ENCODE results near the gene C2orf80.
"Not testable (repeated sequence)": the region's sequence is repeated elsewhere in the genome, so short reads cannot be mapped to it uniquely, and the experiment has no call there.

Gene C2orf80

DNA sequence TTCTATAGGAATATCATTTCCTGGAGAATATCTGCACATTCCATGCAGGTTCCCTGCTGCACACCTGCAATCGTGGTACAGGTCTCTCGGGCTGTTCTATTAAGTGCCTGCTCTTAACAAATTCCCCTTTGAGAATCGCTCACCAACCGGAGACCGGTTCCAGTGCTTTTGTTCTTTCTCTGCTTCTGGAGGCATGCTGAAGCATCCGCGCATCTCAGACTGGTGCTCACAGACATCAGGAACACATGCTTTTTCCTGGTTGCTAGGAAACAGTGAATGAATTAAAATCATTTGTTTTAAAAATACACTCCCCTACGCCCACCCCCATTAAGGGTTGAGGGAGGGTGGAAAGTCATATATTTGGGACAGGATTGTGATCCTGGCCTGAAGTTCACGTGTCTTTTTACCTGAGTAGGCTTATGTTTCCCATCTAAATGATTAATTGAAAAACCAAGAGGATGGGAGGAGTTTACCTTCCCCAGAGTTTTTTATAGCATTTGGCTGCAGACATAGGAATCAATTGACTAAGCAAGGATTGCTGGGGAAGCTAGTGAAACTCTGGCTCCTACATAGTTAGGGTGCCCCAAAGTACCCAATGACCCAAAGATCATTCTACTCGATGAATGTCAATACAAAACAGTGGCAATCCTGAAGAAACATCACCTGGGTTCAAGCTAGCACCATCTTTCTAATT is at the start of gene C2orf80:
C2orf80 (minus strand) TSS at position 221 of the 694 bp plus-strand sequence. CDS start 3,044 bp downstream, outside the sequence.
- DNase-seq (ENCODE audit: low spot score): no peak

DNA sequence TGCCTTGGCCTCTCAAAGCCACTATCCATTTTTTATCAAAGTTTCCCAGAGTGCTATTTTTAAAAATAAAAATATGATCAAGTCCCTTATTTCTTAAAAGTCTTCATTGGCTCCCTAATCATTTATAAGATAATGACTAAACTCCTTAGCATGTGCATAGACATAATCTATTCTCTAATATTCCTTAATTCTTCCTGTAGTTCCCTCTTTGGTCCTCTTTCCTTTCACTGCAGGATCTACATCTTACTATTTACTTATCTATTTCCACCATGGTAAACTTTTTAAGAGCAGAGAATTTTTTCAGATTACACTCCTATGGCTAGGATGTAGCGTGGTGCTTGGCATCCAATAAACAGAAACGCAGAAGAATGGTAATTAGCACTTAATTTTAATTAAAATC is 46.0 kb upstream of the C2orf80 start:
- DNase-seq (ENCODE audit: low spot score): no peak

DNA sequence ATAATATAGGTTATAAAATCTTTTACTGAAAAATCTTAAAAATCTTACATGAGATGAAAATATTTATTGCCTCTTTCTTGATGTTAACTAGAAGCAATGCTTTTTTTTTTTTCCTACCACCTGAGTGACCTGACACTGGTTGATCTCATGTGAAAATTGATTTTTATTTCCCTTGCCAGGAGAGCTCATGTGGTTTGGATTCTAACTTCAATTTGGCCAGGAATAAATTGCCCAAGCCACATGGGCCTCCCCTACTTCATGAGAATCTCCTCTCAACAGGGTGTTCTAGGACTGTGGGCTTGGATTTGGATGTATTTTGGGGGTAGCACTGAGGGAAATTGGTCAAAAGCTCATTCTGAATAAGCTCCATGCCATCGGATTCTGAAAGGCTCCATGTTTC is 45.0 kb upstream of the C2orf80 start:
- no peak for DNase-seq (ENCODE audit: low spot score)

DNA sequence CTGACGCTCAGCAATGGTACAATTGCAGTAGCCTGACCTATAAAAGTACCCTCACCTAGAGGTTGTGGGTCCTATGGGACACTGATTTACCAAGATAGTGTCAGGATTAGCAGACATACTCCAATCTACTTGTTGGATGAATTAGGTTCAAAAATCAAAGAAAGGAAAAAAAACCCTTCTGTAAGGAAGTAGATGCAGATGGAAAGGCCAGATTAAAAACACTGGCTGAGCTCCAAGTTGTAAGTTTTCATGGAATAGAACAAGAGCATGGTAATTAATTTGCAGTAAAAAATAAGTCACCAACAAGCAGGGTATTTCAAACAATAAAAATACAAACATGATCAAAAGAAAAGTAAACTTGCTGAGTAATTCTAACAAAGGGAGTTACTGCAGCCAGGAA is 38.6 kb upstream of the C2orf80 start:
- DNase-seq (ENCODE audit: low spot score): no peak

DNA sequence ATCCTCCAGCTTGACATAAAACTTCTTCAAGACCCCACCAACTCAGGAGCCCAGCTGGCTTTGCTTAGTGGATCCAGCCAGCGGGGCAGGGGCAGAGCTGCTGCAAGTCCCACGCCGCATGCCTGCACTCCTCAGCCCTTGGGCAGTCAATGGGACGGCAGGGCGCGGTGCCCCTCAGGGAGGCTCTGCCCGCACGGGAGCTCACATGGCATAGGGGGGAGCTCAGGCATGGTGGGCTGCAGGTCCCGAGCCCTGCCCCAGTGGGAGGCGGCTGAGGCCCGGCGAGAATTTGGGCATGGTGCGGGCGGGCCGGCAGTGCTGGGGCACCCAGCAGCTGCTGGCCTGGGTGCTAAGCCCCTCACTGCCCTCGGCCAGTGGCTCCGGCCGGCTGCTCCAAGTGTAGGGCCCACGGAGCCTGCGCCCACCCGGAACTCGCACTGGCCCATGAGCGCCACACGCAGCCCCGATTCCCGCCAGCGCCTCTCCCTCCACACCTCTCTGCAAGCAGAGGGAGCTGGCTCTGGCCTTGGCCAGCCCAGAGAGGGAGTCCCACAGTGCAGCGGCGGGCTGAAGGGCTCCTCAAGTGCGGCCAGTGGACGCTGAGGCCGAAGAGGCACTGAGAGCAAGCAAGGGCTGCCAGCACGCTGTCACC is 37.9 kb upstream of the C2orf80 start:
- no peak for DNase-seq (ENCODE audit: low spot score)

DNA sequence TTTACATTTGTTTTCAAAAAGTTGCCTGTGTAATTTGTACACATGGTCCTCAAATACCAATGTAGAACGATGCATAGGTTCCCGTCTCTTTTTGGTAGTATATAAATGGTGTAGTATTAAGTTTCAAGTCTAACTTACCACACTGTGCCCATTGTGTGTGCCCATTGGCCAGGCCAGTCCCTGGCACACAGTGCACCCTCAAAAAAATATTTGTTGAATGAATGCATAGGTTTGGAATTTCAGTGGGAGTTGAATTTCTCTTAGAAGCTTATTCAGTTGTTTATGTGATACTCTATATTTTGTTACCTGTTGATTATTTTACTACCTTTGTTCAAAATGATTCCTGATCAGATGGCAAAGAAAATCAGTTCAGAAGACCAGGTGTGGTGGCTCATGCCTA is 35.0 kb upstream of the C2orf80 start:
- DNase-seq (ENCODE audit: low spot score): no peak

DNA sequence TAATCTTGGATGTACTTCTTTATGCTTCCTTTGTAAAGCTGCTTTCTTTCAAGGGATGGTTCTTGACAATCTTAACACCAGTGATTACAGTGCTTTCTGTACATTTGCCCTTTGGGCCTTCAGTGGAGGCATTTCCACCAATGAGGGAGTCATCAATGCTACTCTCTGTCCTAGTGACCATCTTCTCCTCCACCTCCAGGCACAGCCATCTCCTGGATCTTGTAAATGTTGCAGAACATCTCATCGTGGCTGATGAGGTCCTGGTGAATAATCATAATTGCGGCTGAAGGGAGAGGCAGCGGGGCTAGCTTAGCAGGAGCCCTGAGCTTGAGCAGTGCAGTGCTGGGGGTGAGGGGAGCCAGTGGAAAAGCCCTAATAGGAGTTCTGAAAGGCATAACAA is 32.5 kb upstream of the C2orf80 start:
- DNase-seq (ENCODE audit: low spot score): no peak

DNA sequence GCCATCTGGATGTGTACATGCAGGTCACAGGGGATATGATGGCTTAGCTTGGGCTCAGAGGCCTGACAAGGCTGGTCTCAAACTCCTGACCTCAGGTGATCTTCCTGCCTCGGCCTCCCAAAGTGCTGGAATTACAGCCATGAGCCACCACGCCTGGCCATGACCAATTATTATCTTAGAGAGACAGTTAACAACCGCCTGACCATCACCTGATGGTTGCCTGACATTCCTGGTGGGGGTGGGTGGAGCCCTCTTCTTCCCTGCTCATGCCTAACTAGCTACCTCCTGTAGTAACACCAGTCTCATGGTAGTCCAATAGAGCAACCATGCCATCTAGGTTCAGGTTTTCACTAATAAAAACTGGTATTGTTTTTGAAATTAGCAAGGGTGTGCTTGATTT is 32.0 kb upstream of the C2orf80 start:
- DNase-seq (ENCODE audit: low spot score): not testable (repeated sequence)

DNA sequence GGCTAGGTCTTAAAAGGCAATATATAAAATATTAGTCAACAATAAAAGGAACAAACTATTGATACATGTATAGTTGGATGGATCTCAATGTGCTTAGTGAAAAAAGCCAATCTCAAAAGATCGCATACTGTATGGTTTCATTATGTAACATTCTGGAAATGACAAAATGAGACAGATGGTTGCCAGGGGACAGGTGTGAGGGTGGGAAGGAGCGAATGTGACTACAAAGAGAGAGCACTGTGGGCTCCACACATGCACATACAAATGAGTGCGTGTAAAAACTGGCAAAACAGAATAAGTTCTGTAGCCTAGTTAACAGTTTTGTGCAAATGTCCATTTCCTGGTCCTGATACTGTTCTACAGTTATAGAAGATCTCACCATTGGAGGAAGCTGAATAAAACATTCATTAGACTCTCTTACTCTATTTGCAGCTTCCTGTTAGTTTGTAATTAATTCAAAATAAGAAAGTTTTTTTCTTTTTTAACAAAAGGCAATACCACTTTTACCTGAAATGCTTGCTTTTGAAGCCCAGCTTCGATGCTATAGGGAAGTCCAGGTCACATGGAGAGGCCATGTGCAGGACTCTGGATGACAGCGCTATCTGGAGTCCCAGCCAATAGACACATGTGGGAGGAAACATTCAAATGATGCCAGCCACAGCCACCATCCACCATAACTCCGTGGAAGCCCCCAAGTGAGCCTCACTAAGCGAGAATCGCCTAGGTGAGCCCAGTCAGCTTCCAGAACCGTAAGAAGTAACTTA is 21.0 kb upstream of the C2orf80 start:
- no peak for DNase-seq (ENCODE audit: low spot score)

DNA sequence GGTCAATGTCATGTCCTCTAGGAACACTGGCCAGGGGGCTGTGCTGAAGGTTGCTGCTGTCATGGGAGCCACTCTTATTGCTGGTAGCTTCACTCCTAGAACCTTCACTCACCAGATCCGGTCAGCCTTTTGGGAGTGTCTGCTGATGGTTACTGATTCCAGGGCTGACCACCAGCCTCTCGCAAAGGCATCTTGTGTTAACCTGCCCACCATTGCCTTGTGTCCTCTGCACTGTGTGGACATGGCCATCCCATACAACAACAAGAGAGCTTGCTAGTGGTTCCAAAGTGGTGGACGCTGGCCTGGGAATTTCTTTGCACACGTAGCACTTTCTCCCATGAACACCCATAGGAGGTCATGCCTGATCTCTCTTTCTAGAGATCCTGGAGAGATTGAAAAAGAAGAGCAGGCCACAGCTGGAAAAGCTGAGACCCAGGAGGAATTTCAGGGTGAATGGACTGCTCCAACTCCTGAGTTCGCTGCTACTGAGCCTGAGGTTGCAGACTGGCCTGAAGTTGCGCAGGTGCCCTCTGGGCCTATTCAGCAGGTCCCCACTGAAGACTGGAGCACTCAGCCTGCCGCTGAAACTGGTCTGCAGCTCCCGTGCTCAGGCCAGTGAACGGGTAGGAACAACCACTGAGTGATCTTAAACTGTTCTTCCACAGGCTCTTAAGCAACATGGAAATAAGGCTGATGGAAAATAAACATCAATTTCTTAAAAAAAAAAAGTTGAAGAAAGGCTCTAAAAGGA is 18.7 kb upstream of the C2orf80 start:
- DNase-seq (ENCODE audit: low spot score): no peak

DNA sequence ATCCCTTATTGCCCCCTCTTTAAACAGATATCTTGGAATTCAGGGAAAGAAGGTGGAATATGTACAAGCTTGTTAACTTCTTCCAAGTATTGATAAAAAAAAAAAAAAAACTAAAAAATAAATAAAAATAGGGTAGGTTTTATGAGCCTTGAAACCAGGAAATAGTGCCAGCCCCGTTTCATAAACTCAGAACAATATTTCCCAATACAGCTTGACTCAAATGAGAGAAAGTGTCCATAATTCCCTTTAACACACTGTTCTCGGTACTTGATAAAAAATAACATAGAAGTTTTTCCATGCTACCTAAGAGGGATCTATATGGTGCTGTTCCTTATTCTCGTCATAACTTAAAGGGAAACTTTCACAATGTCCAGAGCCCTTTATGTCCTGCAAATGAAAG is 17.9 kb upstream of the C2orf80 start:
- no peak for DNase-seq (ENCODE audit: low spot score)

DNA sequence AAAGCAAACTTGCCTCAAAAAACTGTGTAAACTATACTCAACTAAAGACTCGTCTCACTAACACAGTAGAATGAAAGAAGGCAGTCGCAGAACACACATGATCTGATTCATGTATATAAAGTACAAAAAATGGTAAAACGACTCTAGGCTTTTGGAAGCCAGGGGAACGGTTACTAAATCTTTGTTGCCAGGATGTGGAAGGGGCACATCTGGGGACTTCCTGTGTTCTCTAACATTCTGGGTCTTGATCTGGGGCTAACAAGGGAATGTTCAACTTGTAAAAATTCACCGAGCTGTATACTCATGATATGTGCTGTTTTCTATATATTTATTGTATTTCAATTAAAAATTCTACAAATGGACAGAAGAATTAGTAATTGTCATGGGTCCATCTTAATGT is 14.3 kb upstream of the C2orf80 start:
- DNase-seq (ENCODE audit: low spot score): no peak

DNA sequence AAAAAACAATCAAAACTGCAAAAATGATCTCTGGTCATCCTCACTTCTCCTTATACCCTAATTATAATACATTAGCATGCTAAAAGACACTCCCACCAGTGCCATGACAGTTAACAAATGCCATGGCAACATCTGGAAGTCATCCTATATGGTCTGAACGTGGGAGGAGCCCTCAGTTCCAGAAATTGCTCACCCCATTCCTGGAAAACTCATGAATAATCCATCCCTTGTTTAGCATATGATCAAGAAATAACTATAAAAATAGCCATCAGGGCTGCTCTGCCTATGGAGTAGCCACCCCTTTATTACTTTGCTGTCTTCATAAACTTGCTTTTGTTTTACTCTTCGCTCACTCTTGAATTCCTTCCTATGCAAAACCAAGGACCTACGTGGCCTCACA is 5.7 kb upstream of the C2orf80 start:
- no peak for DNase-seq (ENCODE audit: low spot score)

DNA sequence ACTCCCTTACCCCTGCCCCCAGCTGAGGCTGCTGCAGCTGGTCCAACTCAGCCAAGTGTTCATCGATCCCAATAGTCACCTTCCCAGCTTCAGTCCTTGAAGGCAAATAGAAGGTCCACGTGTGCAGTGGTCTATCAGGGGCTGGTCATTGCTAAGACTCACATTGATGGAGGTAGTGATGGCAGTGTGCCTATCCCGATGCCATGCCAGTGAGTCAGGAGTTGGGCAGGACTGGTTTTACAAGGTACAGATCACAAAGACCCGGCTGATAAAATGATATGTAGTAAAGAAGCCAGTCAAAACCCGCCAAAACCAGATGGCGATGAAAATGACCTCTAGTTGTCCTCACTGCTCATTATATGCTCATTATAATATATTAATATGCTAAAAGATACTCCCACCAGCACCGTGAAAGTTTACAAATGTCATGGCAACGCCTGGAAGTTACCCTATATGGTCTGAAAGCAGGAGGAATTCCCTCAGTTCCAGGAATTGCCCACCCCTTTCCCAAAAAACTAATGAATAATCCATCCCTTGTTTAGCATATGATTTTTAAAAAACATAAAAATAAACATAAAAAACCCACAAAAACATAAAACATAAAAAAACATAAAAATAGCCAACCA is 2.9 kb upstream of the C2orf80 start:
- DNase-seq (ENCODE audit: low spot score): no peak

DNA sequence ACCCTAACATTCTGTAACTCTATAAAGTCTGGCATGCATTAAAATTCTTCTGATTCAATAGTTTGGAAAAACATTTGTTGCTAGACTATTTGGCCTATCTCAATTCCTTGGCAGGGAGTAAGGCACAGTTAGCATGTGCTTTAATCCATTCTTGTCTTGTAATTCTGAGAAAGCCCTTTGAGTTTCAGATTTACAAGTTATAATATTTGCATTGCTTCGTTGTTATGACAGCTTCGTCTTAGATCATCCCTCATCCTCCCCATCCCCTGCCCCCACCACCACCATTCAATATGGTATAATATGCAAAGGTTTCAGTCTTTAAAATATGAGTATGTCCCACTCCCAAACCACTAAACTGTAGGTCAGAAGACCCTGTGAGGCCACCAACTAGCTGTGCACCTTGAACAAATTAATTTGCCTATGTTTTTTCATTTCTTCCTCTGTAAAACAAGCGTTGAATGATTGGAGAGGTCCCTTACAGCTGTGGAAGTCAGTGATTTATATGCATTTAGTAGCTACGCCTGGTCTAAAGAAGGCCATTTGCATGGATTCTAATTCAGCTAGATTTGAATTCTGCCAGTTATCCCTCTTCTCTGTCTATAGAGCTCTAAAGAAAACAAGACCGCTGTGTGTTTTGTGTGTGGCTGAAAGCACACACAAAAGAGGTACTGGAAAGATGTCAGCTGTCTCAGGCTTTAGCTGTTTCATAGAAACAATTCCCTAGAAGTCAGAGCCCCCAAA is 591 bp downstream of the C2orf80 start:
- DNase-seq (ENCODE audit: low spot score): no peak

DNA sequence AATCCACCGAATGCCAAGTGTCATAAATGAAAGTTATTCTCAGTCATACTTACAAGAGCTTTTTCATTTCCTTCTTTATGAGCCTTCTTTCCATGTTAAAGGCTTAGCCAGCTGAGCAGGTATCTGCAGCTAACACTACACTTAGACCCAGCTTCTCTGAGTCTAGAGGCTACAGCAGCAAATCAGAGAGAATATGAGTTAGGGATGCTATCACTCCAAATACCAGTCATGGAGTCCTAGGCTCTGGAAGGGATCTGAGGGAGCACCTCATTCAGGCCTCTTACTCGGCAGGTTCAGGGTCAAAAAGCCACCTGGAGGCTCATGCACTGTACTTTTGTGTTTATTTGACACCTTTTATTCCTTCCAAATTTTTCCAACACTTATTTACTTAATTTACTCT is 2.9 kb downstream of the C2orf80 start:
- no peak for DNase-seq (ENCODE audit: low spot score)

DNA sequence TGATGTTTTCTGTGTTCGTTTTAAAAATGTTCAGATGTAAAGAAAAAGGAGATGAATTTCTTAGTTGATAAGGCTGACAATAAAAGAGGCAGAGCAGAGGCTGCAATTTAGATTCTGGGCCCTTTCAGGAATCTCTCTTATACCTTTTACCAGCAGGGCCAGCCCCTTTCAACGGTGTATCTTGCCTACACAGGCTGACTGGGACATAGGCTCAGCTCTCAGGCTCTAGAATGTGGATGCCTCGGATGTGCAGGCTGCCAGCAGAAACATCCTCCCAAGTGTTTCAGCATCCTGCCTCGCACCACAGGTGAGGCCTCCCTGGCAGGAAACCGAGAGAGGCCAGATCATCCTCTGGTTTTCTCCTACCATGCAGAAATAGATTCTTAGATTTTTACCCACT is 3.4 kb downstream of the C2orf80 start:
- no peak for DNase-seq (ENCODE audit: low spot score)

DNA sequence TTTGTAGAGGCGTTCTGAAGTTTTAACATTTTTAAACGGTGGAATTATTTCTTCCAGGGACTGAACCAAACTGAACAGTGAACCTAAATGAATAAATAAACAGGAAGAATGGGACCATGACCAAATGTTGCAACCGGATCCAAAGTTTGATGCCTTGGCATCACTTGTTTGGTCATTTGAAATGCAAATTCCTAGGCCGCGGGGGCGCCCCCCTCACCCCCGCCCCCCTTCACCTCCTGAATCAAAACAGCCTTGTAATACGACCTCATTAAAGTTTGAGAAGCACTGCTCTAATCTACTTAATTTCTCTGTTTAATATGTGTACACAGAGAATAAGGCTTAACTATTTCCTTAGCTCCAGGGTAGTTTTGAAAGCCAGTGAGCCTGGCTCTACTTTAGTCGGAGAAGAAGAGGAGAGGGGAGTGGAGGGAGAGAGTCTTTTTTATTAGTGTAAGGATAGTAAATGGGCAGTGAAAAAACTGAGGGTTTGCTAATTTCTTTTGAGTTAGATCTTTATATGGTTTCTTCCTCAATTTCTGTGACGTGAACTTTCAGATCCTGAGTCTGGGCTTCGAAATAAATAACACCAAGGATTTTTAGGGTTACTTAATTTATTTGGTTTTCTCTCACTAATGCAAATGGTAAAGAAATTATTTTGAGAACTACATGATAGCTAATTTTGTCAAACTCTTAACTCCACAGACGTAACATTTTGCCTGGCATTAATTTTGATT is 5.7 kb downstream of the C2orf80 start:
- DNase-seq (ENCODE audit: low spot score): no peak

DNA sequence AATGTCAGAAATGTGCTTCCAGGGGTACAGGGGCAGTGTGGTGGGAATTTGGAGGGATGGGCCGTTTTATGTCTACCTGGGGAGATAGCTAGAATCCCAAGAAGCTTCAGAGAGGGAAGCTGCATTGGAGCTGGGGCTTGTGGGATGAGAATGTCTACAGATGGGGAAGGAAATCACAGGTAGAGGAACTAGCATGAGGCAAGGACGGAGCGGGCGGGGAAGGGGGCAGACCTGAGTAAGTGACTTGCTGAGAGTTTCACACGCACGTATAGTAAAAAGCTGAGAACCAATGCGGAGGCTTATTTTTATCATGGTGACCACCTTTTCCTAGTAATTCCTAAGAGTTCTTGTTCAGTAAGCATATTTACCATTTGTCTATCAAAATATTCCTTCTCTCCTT is 6.3 kb downstream of the C2orf80 start:
- no peak for DNase-seq (ENCODE audit: low spot score)

DNA sequence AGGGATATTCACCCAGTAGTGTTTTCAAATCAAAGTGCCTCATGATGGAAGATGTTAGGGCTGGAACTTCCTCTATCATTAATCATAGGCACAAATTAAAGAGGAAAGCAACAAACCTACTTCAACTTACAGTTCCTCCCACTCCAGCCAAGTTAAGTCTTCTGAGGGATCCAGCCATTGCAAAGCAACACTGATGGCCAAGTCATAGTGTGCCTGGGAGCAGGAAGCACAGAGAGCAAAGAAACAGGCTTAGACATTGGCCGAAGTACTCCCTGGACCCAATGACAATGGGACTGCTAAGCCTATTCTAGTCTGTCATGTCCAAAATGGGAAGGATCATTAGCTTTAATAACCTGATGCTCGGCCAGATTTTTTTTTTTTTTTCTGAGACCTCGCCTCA is 7.0 kb downstream of the C2orf80 start:
- no peak for DNase-seq (ENCODE audit: low spot score)
